Ovary (tissue), 9 donors: ENCODE measurements around the gene ARHGEF19. TPM values are rescaled to one million over a fixed set of nuclear protein-coding genes. Genes with fewer than 3 reads are reported as not detected.

Experiments
- DNase-seq, 5 donors: peaks; one replicate each; pipeline ENCODE4 v3.0.0-alpha.2; 2019 to 2020
- H3K27ac ChIP-seq, 2 donors: fragments of 200-600 bp; one replicate each; pipeline versions ENCODE4 v1.5.1 to v1.8.0; 2019 to 2022
- H3K27me3 ChIP-seq: fragments of 200-600 bp; one replicate; pipeline ENCODE4 v1.8.0; 2022
- H3K36me3 ChIP-seq: fragments of 200-600 bp; sonication (generic); one replicate; pipeline ENCODE4 v1.5.1; 2019
- H3K4me1 ChIP-seq: one replicate; pipeline ENCODE4 v1.8.1; 2013; ENCODE audit warnings: mild to moderate bottlenecking, moderate library complexity; ENCODE audit not compliant: insufficient read depth
- H3K4me3 ChIP-seq: fragments of 200-600 bp; sonication (generic); one replicate; pipeline ENCODE4 v1.5.1; 2017
- H3K9me3 ChIP-seq, 2 donors: fragments of 200-600 bp in 1 of 2; sonication (generic) in 1 of 2; one replicate each; pipeline versions ENCODE4 v1.5.1 to v1.8.1; 2013 to 2019; ENCODE audit warnings: mild to moderate bottlenecking in 1 of 2, moderate library complexity in 1 of 2
- EP300 ChIP-seq: sonication (generic); formaldehyde crosslinking; IDR thresholded peaks from one replicate; pipeline ENCODE4 v1.6.1; 2017; ENCODE audit warnings: antibody characterized with exemption
- POLR2A ChIP-seq: fragments of 450-650 bp; IDR thresholded peaks from one replicate; pipeline ENCODE4 v1.6.1; 2017; ENCODE audit warnings: antibody characterized with exemption, mild to moderate bottlenecking, moderate library complexity
- WGBS, 3 donors: extraction: QIAGEN DNeasy Blood & Tissue Kit in 1 of 3; methylation state at CpG; one replicate each; pipeline versions ENCODE4 v1.1.5 to v1.1.7; 2013 to 2017; 5-methylcytosine and 5-hydroxymethylcytosine counted together
- intact Hi-C, 4 donors: fragments of 100-400 bp; cut with DNase I; formaldehyde crosslinking; loops; one replicate each; pipeline versions ENCODE4 v1.11.0 to v1.15.1; 2022 to 2023
- polyA plus RNA-seq, 2 donors: library from polyadenylated mRNA; stranded (reverse); fragments of 200-250 nt in 1 of 2; fragments of 350-450 nt in 1 of 2; fragmentation: Illumina TruSeq in 1 of 2; extraction: RNeasy Lipid Tissue Mini Kit (QIAGEN cat#74804) in 1 of 2; gene quantifications; one replicate each; pipeline ENCODE4 v1.2.3, GENCODE V29; 2013 to 2014
- total RNA-seq, 7 donors: library from RNA; depleted of rRNA in 2 of 7; stranded (reverse); fragments of >200 nt in 2 of 7; fragmentation: NEBNext Ultra II Directional in 3 of 7; extraction: Animal tissue kit (Norgen Biotek cat#: 25700) in 3 of 7; gene quantifications; one replicate each; pipeline versions ENCODE4 v1.1.0 to v1.2.4, GENCODE V29; 2016 to 2023
- TF ChIP-seq, protein P1 (sequence below), 3 donors: fragments of 450-650 bp in 2 of 3; fragments of 200-600 bp in 1 of 3; IDR thresholded peaks; one replicate each; pipeline versions ENCODE4 v1.5.1 to v1.8.0; 2016 to 2022; ENCODE audit warnings: antibody characterized with exemption in 3 of 3, mild to moderate bottlenecking in 1 of 3
- donor health status: DM: no; HTN: no; CAD: no; lungs with moderate emphysema.
- donor health status: DM: no; HTN: no; CAD: no.
- donor health status: Bipolar disorder and iron deficiency.
- donor health status: DM: yes; HTN: yes; CAD: no.
- donor health status: DM: no; HTN: no; CAD: no.
- donor health status: DM: yes; HTN: yes; CAD: no.

ARHGEF19 gene
- total and polyA plus RNA-seq, 9 donors, result 2.3 to 30.4 (median 14.6) TPM

DNA sequence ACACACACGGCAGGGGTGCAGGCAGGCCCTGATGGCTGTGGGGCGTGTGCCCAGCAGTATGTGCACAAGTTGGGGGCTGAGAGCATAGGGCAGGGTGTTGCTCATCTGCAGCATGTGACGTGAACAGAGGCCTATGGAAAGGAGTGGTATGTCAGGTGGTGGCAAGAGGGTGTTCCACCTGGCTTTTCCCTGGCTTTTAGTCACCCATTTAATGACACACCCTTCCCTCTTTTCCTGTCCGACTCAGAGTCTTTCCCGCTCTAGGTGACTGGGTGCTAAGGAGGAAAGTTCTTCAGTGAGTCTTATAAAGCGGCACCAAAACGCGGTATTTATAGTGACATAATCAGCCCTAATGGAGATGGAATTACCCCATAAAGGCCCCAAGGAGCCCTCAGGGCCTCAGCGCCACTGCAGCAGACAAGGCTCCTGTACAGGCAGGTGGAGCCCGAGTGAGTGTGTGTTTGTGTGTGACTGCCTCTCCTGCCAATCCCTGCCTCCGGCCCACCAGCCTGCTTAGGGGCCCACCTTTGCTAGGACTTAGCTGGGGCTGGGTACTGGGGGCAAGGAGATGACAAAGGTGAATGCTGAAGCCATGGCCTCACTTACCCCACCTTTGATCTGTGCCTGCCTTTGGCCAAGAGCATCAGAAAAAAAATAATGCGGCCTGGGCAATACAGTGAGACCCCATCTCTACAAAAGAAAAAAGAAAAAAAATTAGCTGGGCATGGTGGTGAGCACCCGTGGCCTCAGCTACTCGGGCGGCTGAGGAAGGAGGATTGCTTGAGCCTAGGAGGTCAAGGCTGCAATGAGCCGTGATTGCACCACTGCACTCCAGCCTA is 53.2 kb downstream of the ARHGEF19 start:
- WGBS, 3 donors, result 81 to 87% (median 82%) methylated on average over 16 of the region's 16 CpGs
- no peak for DNase-seq
- Histone ChIP-seq H3K4me3 (no peak overlapping the region), H3K9me3 (no peaks in the 10 kb centered on the region), H3K36me3 (no peaks in the 10 kb centered on the region), H3K4me1 (peaks cover 6% of the 10 kb centered on the region), H3K27ac (no peak overlapping the region), H3K27me3 (no peaks in the 10 kb centered on the region)
- TF ChIP-seq, protein P1, sequence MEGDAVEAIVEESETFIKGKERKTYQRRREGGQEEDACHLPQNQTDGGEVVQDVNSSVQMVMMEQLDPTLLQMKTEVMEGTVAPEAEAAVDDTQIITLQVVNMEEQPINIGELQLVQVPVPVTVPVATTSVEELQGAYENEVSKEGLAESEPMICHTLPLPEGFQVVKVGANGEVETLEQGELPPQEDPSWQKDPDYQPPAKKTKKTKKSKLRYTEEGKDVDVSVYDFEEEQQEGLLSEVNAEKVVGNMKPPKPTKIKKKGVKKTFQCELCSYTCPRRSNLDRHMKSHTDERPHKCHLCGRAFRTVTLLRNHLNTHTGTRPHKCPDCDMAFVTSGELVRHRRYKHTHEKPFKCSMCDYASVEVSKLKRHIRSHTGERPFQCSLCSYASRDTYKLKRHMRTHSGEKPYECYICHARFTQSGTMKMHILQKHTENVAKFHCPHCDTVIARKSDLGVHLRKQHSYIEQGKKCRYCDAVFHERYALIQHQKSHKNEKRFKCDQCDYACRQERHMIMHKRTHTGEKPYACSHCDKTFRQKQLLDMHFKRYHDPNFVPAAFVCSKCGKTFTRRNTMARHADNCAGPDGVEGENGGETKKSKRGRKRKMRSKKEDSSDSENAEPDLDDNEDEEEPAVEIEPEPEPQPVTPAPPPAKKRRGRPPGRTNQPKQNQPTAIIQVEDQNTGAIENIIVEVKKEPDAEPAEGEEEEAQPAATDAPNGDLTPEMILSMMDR (IDR thresholded peaks at IDR 0.05), result no peak
- TF ChIP-seq EP300, result no peak
- TF ChIP-seq POLR2A, result no peak
- intact Hi-C loops, result no loop called here

DNA sequence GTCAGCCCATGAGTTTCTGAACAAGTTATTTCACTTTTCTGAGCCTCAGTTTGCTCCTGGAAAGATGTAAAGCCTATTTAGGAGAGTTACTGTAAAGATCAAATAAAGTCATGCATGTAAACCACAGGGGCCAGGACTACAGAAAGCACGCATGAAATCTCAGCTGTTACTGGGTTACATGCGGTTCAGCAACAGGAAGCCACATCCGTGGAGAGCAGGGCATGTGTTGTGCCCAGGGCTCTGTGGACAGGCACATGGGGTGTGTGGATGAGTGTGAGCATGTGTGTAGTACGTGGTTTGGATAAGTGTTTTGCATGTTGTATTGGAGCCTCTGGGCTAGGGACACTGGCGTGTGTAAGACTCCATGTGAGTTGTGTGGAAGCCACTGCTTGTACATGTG is 54.4 kb downstream of the ARHGEF19 start:
- H3K9me3 ChIP-seq, result no peaks in the 10 kb centered on the region
- H3K36me3 ChIP-seq, result no peaks in the 10 kb centered on the region
- H3K4me3 ChIP-seq, result no peak overlapping the region
- intact Hi-C loops, result no loop called here
- no peak overlapping the region for H3K27ac ChIP-seq
- H3K27me3 ChIP-seq, result no peaks in the 10 kb centered on the region
- DNase-seq, result no peak
- peaks cover 11% of the 10 kb centered on the region for H3K4me1 ChIP-seq
- 80 to 82% (median 81%) methylated on average over 5 of the region's 5 CpGs for WGBS, 3 donors
- TF ChIP-seq, protein P1 (IDR thresholded peaks at IDR 0.05), result no peak
- no peak for TF ChIP-seq POLR2A
- TF ChIP-seq EP300, result no peak

DNA sequence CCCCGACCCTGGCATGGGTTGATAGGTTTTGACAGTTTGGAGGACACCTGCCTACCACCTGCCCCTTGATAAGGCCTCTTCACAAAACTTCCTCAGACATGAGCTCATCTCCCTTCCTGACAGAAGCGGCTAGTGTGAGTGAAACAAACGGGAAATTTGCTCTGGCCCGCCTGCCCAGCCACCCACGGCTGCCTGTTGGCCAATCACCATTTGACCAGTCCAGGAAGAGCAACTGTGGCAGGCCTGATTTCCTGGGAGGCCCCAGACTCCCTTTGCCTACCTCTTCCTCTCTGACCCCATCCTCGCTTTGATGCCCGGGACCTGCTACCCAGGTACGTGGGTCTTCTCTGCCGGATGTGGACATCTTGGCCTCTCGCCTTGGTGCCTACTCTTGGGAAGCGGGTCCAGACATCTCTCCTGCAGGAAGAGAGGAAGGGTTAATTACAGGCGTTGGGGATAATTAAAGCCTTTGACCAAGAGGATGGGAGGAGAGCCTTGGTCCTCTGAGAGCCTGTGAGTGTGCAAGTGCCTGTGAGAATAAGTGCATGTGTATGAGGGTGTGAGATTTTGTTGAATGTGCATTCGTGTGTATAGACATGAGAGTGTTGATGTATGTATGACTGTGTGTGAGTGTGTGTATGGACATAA is 55.5 kb downstream of the ARHGEF19 start:
- no peak for DNase-seq

More for the DNA sequence above, 55.5 kb downstream of the ARHGEF19 start:
- peaks cover 11% of the 10 kb centered on the region for H3K4me1 ChIP-seq
- H3K4me3 ChIP-seq, result no peak overlapping the region
- H3K27me3 ChIP-seq, result no peaks in the 10 kb centered on the region
- TF ChIP-seq POLR2A (no peak), EP300 (no peak)
- TF ChIP-seq, protein P1 (IDR thresholded peaks at IDR 0.05), result no peak
- H3K36me3 ChIP-seq, result no peaks in the 10 kb centered on the region
- H3K27ac ChIP-seq, result no peak overlapping the region
- intact Hi-C loops, result no loop called here
- 85 to 86% (median 85%) methylated on average over 13 of the region's 13 CpGs for WGBS, 3 donors
- H3K9me3 ChIP-seq, result no peaks in the 10 kb centered on the region
